T1000 (cell line): ENCODE results near the gene C9orf43.
"Not testable (repeated sequence)": the region's sequence is repeated elsewhere in the genome, so short reads cannot be mapped to it uniquely, and the experiment has no call there.

Source experiments
- DNase-seq: peaks from one replicate; lab custom pipeline; 2025; ENCODE audit warnings: mixed read lengths; lab: John Stamatoyannopoulos, UW

The C9orf43 gene

GRCh38 chr9:113410207-113410864 lies at the start of gene C9orf43, which contains the start of gene POLE3:
Gene C9orf43 (plus strand): TSS chr9:113410747. CDS start chr9:113413494, 2,747 bp downstream.
Gene POLE3 (minus strand): TSS chr9:113410675. CDS start chr9:113410293, 382 bp downstream.
- DNase-seq = peak; percentile 92

- DNase-seq = no peak
Observed at GRCh38 chr9:113361304-113362018, 49.1 kb upstream of the C9orf43 start.

GRCh38 chr9:113363336-113363735 lies 47.2 kb upstream of the C9orf43 start:
- no peak for DNase-seq

- DNase-seq = no peak
Observed at GRCh38 chr9:113364951-113365350, 45.6 kb upstream of the C9orf43 start.

GRCh38 chr9:113365652-113366051 lies 44.9 kb upstream of the C9orf43 start:
- DNase-seq = not testable (repeated sequence)

- DNase-seq = no peak
Observed at GRCh38 chr9:113368348-113368981, 42.1 kb upstream of the C9orf43 start.

GRCh38 chr9:113368982-113369854 lies 41.3 kb upstream of the C9orf43 start:
- DNase-seq = no peak

- no peak for DNase-seq
Observed at GRCh38 chr9:113369855-113370140, 40.7 kb upstream of the C9orf43 start.

GRCh38 chr9:113370806-113371325 lies 39.7 kb upstream of the C9orf43 start:
- DNase-seq = no peak

GRCh38 chr9:113372059-113372458 lies 38.5 kb upstream of the C9orf43 start:
- no peak for DNase-seq

GRCh38 chr9:113373256-113373655 lies 37.3 kb upstream of the C9orf43 start:
- no peak for DNase-seq

- no peak for DNase-seq
Observed at GRCh38 chr9:113373676-113374392, 36.7 kb upstream of the C9orf43 start.

GRCh38 chr9:113375057-113376023 lies 35.2 kb upstream of the C9orf43 start:
- no peak for DNase-seq

GRCh38 chr9:113376634-113377567 lies 33.6 kb upstream of the C9orf43 start, which contains the start of gene HDHD3:
Gene HDHD3 (minus strand): TSS chr9:113376986. CDS start chr9:113374354, 2,632 bp downstream.
- DNase-seq = peak; percentile 56

GRCh38 chr9:113379094-113379828 lies 31.3 kb upstream of the C9orf43 start:
- not testable (repeated sequence) for DNase-seq

- DNase-seq = not testable (repeated sequence)
Observed at GRCh38 chr9:113379829-113380210, 30.7 kb upstream of the C9orf43 start.

- DNase-seq = no peak
Observed at GRCh38 chr9:113380869-113381378, 29.6 kb upstream of the C9orf43 start.

- DNase-seq = not testable (repeated sequence)
Observed at GRCh38 chr9:113381441-113381840, 29.1 kb upstream of the C9orf43 start.
